CD4-positive, alpha-beta memory T cell (primary cell): ENCODE data around the gene MCAT. TPM values are rescaled to one million over a fixed set of nuclear protein-coding genes. Genes with fewer than 3 reads are reported as not detected.

Source experiments
- CTCF ChIA-PET: fragments of 350-600 bp; sonication (Branson Sonifier 250); formaldehyde crosslinking; loops from one replicate; lab custom pipeline; 2021; ENCODE audit warnings: inconsistent platforms; ENCODE audit not compliant: partially characterized antibody; lab: Charles Lee
- POLR2A ChIA-PET: fragments of 350-600 bp; sonication (Branson Sonifier 250); formaldehyde crosslinking; loops from one replicate; lab custom pipeline; 2021; ENCODE audit not compliant: partially characterized antibody; lab: Charles Lee
- DNase-seq, 5 donors: peaks; one replicate each; pipeline versions ENCODE4 v3.0.0 to v3.0.0-alpha.2; 2020 to 2022; ENCODE audit warnings: mixed read lengths in 1 of 5
- H3K27ac ChIP-seq: one replicate; pipeline ENCODE4 v1.7.0; 2013; ENCODE audit warnings: low read depth, low read length
- H3K27me3 ChIP-seq: 2 replicates; pipeline ENCODE4 v1.7.0; 2013; ENCODE audit warnings: mild to moderate bottlenecking, low read length, moderate library complexity; ENCODE audit not compliant: insufficient read depth
- H3K36me3 ChIP-seq: 2 replicates; pipeline ENCODE4 v1.7.0; 2013; ENCODE audit warnings: mild to moderate bottlenecking, low read length, moderate library complexity; ENCODE audit not compliant: insufficient read depth
- H3K4me1 ChIP-seq: 2 replicates; pipeline ENCODE4 v1.7.0; 2013; ENCODE audit warnings: mild to moderate bottlenecking, low read length, moderate library complexity; ENCODE audit not compliant: insufficient read depth
- H3K4me3 ChIP-seq, 2 donors: one replicate each; pipeline ENCODE4 v1.7.0; 2013; ENCODE audit warnings: low read length in 2 of 2, mild to moderate bottlenecking in 1 of 2
- H3K9me3 ChIP-seq, 2 donors: one replicate each; pipeline ENCODE4 v1.7.0; 2013; ENCODE audit warnings: low read length in 2 of 2, control low read depth in 1 of 2; ENCODE audit not compliant: control insufficient read depth in 1 of 2
- H3K27ac Mint-ChIP-seq, 7 donors: one replicate each; pipeline ENCODE4 v1.8.0; 2020 to 2021; ENCODE audit warnings: mixed read lengths in 7 of 7, mild to moderate bottlenecking in 6 of 7, inconsistent platforms in 3 of 7, moderate library complexity in 3 of 7
- H3K27me3 Mint-ChIP-seq, 2 donors: one replicate each; pipeline ENCODE4 v1.8.0; 2020 to 2021; ENCODE audit warnings: mixed read lengths in 2 of 2
- H3K36me3 Mint-ChIP-seq, 2 donors: one replicate each; pipeline ENCODE4 v1.8.0; 2020 to 2021; ENCODE audit warnings: mixed read lengths in 2 of 2, inconsistent platforms in 1 of 2, mild to moderate bottlenecking in 1 of 2
- H3K4me1 Mint-ChIP-seq, 4 donors: one replicate each; pipeline ENCODE4 v1.8.0; 2020 to 2021; ENCODE audit warnings: mixed read lengths in 4 of 4, mild to moderate bottlenecking in 1 of 4
- H3K4me3 Mint-ChIP-seq, 8 donors: one replicate each; pipeline ENCODE4 v1.8.0; 2020 to 2021; ENCODE audit warnings: mixed read lengths in 8 of 8, mild to moderate bottlenecking in 7 of 8, moderate library complexity in 6 of 8, inconsistent platforms in 3 of 8
- H3K9me3 Mint-ChIP-seq, 8 donors: one replicate each; pipeline ENCODE4 v1.8.0; 2020 to 2021; ENCODE audit warnings: mixed read lengths in 8 of 8, mild to moderate bottlenecking in 5 of 8, inconsistent platforms in 3 of 8, moderate library complexity in 1 of 8
- intact Hi-C: fragments of 100-400 bp; cut with micrococcal nuclease; formaldehyde crosslinking; loops from one replicate; pipeline ENCODE4 v1.15.1; 2023
- polyA plus RNA-seq, 2 donors: library from polyadenylated mRNA; unstranded; fragments of 300-500 nt; fragmentation: Illumina TruSeq; gene quantifications; one replicate each; pipeline ENCODE4 v1.2.3, GENCODE V29; 2021
- total RNA-seq, 2 experiments: library from RNA; stranded (reverse); gene quantifications; one replicate each; pipeline ENCODE4 v1.2.3, GENCODE V29; 2021

MCAT gene
- total and polyA plus RNA-seq, 4 experiments from 2014 or later = 5.7 to 13.1 (median 8.4) TPM

DNA sequence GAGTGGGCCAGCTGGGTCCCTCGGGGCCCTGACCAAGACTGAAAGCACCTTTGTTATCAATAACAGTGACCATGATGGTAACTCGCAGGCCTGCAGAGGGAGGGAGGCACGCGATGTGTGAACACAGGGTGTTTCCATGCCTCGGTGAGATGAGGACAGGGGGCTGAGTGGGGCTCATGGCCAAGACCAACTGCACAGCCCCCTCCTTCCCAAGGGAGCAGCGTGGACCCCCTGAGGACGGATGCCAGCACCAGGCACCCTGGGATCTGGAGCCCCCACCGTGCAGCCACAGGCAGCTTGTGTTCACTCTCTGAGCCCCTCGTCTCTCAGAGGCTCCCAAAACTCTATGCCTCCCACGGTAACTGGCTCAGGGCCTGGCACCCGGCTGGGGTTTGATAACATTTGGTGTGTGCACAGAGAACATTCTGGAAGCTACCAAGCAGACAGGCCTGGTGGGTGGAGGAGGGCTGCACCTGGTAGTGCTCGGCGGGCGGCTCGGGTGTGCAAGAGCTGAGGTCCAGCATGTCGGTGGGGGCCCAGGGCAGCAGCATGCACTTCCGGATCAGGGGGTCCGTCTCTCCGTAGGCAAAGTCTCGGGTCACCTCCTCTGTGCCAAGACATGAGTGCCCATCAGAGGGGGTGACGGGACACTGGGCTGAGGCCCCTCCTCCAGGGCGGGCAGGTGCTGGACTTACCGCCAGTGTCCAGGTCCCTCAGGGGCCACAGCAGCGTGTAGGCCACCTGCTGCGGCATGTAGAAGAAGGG is 36.1 kb upstream of the MCAT start:
- Histone ChIP-seq H3K9me3 (no peaks in the 10 kb centered on the region), H3K36me3 (peaks cover 16% of the 10 kb centered on the region), H3K27ac (no peak overlapping the region), H3K4me3 (no peak overlapping the region), H3K4me1 (peaks cover 2% of the 10 kb centered on the region), H3K27me3 (no peaks in the 10 kb centered on the region)
- Mint-ChIP-seq H3K4me1 (peaks cover 2 to 9% (median 4%) of the 10 kb centered on the region in 4 donors), H3K27me3 (no peaks in the 10 kb centered on the region), H3K27ac (no peak overlapping the region), H3K4me3 (no peak overlapping the region), H3K36me3 (peaks cover 6 to 13% of the 10 kb centered on the region in 2 donors), H3K9me3 (peaks cover 0 to 2% (median 0%) of the 10 kb centered on the region in 8 donors)
- intact Hi-C loops = no loop called here
- DNase-seq = no peak
- POLR2A ChIA-PET = no interaction called here
- CTCF ChIA-PET = no interaction called here

DNA sequence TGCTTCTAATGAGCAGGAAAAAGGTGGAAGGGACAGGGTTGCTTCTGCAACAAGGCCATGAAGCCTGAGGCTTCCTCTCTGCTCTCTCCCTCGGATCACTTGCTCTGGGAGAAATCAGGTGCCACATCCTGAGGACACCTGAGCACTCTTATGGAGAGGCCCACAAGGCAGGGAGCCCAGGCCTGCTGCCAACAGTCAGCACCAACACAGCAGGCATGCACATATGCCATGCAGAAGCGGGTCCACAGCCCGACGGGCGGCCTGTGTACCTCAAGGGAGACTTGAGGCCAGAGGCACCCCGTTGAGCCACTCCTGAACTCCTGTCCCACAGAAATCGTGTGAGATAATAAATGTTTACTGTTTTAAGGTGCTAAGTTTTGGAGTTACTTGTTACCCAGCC is 34.3 kb upstream of the MCAT start:
- no peak for DNase-seq
- Histone ChIP-seq H3K4me1 (no peaks in the 10 kb centered on the region), H3K9me3 (no peaks in the 10 kb centered on the region), H3K27ac (no peak overlapping the region), H3K27me3 (no peaks in the 10 kb centered on the region), H3K4me3 (no peak overlapping the region), H3K36me3 (peaks cover 16% of the 10 kb centered on the region)
- ChIA-PET CTCF (interaction anchor here (1.8 kb wide), 1 partner anchor 10 kb away, joined by 3 read pairs; no protein-coding TSS in a partner anchor), POLR2A (no interaction called here)
- no peaks in the 10 kb centered on the region for H3K27me3 Mint-ChIP-seq
- H3K27ac Mint-ChIP-seq = no peak overlapping the region
- H3K36me3 Mint-ChIP-seq = peaks cover 13 to 18% of the 10 kb centered on the region in 2 donors
- intact Hi-C loops = no loop called here
- peak overlapping the region in 1 of 8 donors; percentile 6 for H3K4me3 Mint-ChIP-seq
- peaks cover 0 to 4% (median 2%) of the 10 kb centered on the region in 4 donors for H3K4me1 Mint-ChIP-seq
- H3K9me3 Mint-ChIP-seq = no peaks in the 10 kb centered on the region

DNA sequence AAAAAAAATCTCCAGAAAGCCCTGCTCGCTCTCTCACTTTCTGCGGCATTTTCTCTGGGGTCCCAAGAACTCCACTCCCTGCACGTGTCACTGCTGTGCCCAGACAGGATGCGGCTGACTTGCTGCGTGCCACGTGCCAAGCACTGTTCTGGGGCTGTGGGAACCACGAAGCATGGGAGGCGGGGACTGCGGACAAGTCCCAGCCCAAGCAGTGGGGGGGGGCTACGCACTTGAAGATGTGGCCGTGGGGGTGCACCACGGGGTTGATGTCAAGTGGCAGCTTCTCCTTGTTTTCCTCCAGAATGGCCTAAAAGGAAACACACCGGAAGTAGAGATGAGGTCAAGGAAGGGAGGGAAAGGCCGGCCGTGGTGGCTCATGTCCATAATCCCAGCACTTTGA is 32.9 kb upstream of the MCAT start:
- H3K4me1 Mint-ChIP-seq = peaks cover 0 to 2% (median 0%) of the 10 kb centered on the region in 4 donors
- peaks cover 13 to 22% of the 10 kb centered on the region in 2 donors for H3K36me3 Mint-ChIP-seq
- CTCF ChIA-PET = interaction anchor here (1.8 kb wide), 1 partner anchor 12 kb away, joined by 3 read pairs; no protein-coding TSS in a partner anchor
- no peaks in the 10 kb centered on the region for H3K27me3 Mint-ChIP-seq
- no peaks in the 10 kb centered on the region for H3K9me3 Mint-ChIP-seq
- Histone ChIP-seq H3K9me3 (no peaks in the 10 kb centered on the region), H3K36me3 (peaks cover 16% of the 10 kb centered on the region), H3K4me1 (no peaks in the 10 kb centered on the region), H3K27me3 (no peaks in the 10 kb centered on the region), H3K27ac (no peak overlapping the region), H3K4me3 (no peak overlapping the region)
- no peak overlapping the region for H3K27ac Mint-ChIP-seq
- intact Hi-C loops = no loop called here
- no peak overlapping the region for H3K4me3 Mint-ChIP-seq
- POLR2A ChIA-PET = no interaction called here
- DNase-seq = no peak

DNA sequence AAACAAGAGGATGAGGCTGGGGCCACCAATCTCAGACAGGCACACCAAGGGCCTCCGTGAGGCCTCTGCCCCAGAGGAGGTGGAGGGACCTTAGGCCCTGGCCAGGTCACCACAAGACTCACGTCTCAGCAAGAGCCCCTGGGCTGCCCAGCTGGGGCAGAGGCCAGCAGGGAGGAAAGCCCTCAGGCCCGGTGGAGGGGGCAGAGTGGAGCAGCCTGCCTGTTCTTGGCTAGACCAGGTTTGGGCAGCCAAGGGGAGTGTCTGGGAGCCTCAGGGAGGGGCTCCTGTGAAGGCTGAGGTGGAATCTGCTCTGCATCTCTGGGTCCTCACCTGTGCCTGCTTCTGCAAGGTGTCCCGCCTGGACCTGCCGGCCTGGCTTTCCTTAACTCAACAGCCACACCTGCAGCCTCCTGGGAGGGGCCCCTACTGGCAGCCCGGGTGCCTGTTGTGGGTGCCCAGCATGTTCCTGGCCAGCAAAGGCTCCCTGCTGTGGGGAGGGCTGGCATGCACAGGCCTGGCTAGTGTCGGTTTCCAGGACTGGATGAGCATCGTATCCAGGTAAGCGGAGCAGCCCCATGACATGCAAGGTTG is 31.8 kb upstream of the MCAT start:
- no peak overlapping the region for H3K4me3 Mint-ChIP-seq
- H3K27me3 ChIP-seq = no peaks in the 10 kb centered on the region
- CTCF ChIA-PET = no interaction called here
- H3K4me1 Mint-ChIP-seq = peaks cover 0 to 2% (median 0%) of the 10 kb centered on the region in 4 donors
- POLR2A ChIA-PET = interaction anchor here (1.6 kb wide), 1 partner anchor 13 kb away, joined by 3 read pairs; no protein-coding TSS in a partner anchor
- H3K27ac Mint-ChIP-seq = no peak overlapping the region
- intact Hi-C loops = no loop called here
- no peaks in the 10 kb centered on the region for H3K9me3 ChIP-seq
- H3K36me3 Mint-ChIP-seq = peaks cover 16 to 27% of the 10 kb centered on the region in 2 donors
- no peaks in the 10 kb centered on the region for H3K4me1 ChIP-seq
- DNase-seq = no peak
- H3K9me3 Mint-ChIP-seq = no peaks in the 10 kb centered on the region
- H3K27me3 Mint-ChIP-seq = no peaks in the 10 kb centered on the region
- no peak overlapping the region for H3K4me3 ChIP-seq
- no peak overlapping the region for H3K27ac ChIP-seq
- H3K36me3 ChIP-seq = peaks cover 16% of the 10 kb centered on the region

DNA sequence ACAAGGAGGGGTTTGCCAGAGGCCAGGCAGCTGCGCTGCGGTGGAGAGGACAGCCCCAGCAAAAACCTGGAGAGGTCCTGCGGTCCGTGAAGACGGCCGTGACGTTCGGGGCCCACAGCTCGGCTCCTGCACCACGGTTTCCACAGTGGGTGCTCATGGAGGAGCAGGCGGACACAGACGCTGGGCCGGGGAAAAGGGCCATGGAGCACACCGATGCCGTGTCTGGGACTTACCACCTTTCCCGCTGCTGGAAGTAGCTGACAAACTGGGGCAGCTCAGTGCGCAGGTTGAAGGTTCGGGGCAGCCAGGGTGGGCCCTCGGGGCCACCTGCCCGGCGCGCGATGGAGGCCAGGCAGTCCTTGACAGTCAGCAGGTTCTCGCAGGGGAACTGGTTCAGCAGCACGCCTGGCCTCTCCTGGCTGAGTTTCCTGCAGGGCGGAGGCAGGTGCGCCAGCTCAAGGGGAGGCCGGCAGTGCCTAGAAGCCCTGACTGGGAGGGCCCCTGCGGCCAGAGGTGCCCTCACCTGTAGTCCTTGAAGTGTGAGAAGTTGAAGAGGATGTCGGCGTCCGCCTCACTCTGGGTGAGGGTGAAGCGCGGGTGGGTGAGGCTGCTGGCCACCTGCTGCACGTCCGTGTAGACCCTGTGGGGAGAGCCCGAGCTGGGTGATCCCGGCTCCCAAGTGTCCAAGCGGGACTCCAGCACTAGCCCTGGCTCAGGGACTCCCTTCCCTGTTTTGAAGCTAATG is 30.9 kb upstream of the MCAT start:
- Histone ChIP-seq H3K27me3 (no peaks in the 10 kb centered on the region), H3K27ac (no peak overlapping the region), H3K4me3 (no peak overlapping the region), H3K4me1 (no peaks in the 10 kb centered on the region), H3K9me3 (no peaks in the 10 kb centered on the region), H3K36me3 (peaks cover 7% of the 10 kb centered on the region)
- Mint-ChIP-seq H3K4me3 (no peak overlapping the region), H3K4me1 (peaks cover 0 to 2% (median 0%) of the 10 kb centered on the region in 4 donors), H3K36me3 (peaks cover 16 to 21% of the 10 kb centered on the region in 2 donors), H3K9me3 (no peaks in the 10 kb centered on the region), H3K27ac (no peak overlapping the region), H3K27me3 (no peaks in the 10 kb centered on the region)
- CTCF ChIA-PET = no interaction called here
- intact Hi-C loops = no loop called here
- no peak for DNase-seq
- POLR2A ChIA-PET = interaction anchor here (1.6 kb wide), 1 partner anchor 13 kb away, joined by 3 read pairs; no protein-coding TSS in a partner anchor

DNA sequence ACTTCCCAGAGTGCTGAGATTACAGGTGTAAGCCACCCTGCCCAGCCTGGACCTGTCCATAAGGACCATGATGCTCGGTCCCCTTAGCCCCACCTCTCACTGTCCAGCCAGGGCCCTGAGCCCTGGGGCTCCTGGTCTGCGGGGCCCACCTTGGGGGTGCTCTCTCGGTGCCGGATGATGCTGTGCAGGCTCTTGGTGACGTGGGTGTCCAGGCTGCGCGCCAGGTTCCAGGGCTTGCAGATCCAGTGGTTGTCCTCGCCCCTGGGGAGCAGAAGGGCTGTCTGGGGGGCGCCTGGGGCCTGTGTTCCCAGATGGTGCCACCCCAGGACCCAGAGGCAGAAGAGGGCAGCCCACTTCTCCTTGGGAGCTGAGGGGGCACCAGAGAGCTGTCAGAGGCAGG is 30.4 kb upstream of the MCAT start:
- H3K4me1 Mint-ChIP-seq = peaks cover 0 to 4% (median 2%) of the 10 kb centered on the region in 4 donors
- H3K27ac Mint-ChIP-seq = no peak overlapping the region
- Histone ChIP-seq H3K27ac (no peak overlapping the region), H3K9me3 (no peaks in the 10 kb centered on the region), H3K4me1 (no peaks in the 10 kb centered on the region), H3K27me3 (no peaks in the 10 kb centered on the region), H3K36me3 (peaks cover 3% of the 10 kb centered on the region), H3K4me3 (no peak overlapping the region)
- no peak overlapping the region for H3K4me3 Mint-ChIP-seq
- POLR2A ChIA-PET = interaction anchor here (1.6 kb wide), 1 partner anchor 14 kb away, joined by 3 read pairs; no protein-coding TSS in a partner anchor
- intact Hi-C loops = no loop called here
- DNase-seq = no peak
- H3K9me3 Mint-ChIP-seq = no peaks in the 10 kb centered on the region
- no peaks in the 10 kb centered on the region for H3K27me3 Mint-ChIP-seq
- CTCF ChIA-PET = no interaction called here
- H3K36me3 Mint-ChIP-seq = peaks cover 11 to 19% of the 10 kb centered on the region in 2 donors

DNA sequence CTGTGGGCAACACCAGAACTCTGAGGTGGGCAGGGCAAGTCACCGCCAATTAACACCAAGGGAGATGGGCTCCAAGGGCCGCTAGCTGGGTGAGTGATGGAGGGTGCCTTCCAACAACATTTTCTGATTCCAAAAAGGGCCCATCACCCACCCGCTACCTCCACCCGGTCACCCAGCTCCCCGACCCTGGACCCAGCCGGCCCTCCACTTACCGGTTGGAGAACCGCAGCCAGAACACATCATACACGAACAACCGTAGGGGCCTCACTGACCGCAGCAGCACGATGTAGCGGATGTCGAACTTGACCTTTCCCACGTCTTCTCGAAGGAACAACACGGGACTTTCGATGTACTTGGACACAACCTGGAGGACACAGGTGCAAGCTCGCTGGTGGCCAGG is 29.0 kb upstream of the MCAT start:
- Histone ChIP-seq H3K4me3 (no peak overlapping the region), H3K4me1 (no peaks in the 10 kb centered on the region), H3K36me3 (peaks cover 3% of the 10 kb centered on the region), H3K9me3 (no peaks in the 10 kb centered on the region), H3K27me3 (no peaks in the 10 kb centered on the region), H3K27ac (no peak overlapping the region)
- Mint-ChIP-seq H3K36me3 (peaks cover 9 to 26% of the 10 kb centered on the region in 2 donors), H3K9me3 (no peaks in the 10 kb centered on the region), H3K27ac (no peak overlapping the region), H3K27me3 (no peaks in the 10 kb centered on the region), H3K4me1 (peaks cover 0 to 4% (median 2%) of the 10 kb centered on the region in 4 donors), H3K4me3 (no peak overlapping the region)
- POLR2A ChIA-PET = interaction anchor here (1.0 kb wide), 1 partner anchor 20 kb away, joined by 3 read pairs; no protein-coding TSS in a partner anchor
- intact Hi-C loops = no loop called here
- CTCF ChIA-PET = no interaction called here
- no peak for DNase-seq
